ENCODE results near the gene OR6N1.

Gene OR6N1

GRCh38 chr1:158732524-158732923 lies 39.5 kb downstream of the OR6N1 start:
- DNase-seq: no peak

GRCh38 chr1:158731707-158732106 lies 40.3 kb downstream of the OR6N1 start:
- DNase-seq: no peak

- DNase-seq: no peak
These were observed 41.5 kb downstream of the OR6N1 start for GRCh38 chr1:158730453-158730852.

- DNase-seq: no peak
These were observed 43.3 kb downstream of the OR6N1 start for GRCh38 chr1:158728510-158729225.

GRCh38 chr1:158724442-158724841 lies 47.6 kb downstream of the OR6N1 start:
- DNase-seq: no peak

- no peak for DNase-seq
These were observed 51.4 kb downstream of the OR6N1 start, which contains the start of gene OR6K3 for GRCh38 chr1:158720620-158721019. Gene OR6K3 (minus strand): TSS chr1:158720720. CDS start chr1:158718115, 2,605 bp downstream.

- DNase-seq: no peak
These were observed 52.3 kb downstream of the OR6N1 start for GRCh38 chr1:158719664-158720063.

GRCh38 chr1:158717344-158717743 lies 54.7 kb downstream of the OR6N1 start:
- no peak for DNase-seq

- no peak for DNase-seq
These were observed 55.7 kb downstream of the OR6N1 start for GRCh38 chr1:158716335-158716734.

- no peak for DNase-seq
These were observed 57.2 kb downstream of the OR6N1 start for GRCh38 chr1:158714754-158715153.
